Measurements from ENCODE around the gene MXD4. TPM values are rescaled to one million over a fixed set of nuclear protein-coding genes. Genes with fewer than 3 reads are reported as not detected.

Gene MXD4
- polyA plus RNA-seq, 1 experiment, result 58.3 TPM

Small RNA genes within 50 kb of the gene (small RNA-seq; reads per million reads assigned to genes)
- gene COX6B1P5 (ENCODE audit: insufficient read length, low read depth, low replicate concordance), result not detected

Other genes with a start within 250 kb of the MXD4 start
- gene NAT8L, start 202.8 kb downstream of the MXD4 start, polyA plus RNA-seq (2011; rRNA removed), result 0.02 and 0.04 TPM in 2 replicates
- gene HAUS3, start 20.0 kb downstream of the MXD4 start, polyA plus RNA-seq (2011; rRNA removed), result 1.9 and 4.0 TPM in 2 replicates
- 0.91 and 1.5 TPM in 2 replicates for gene POLN, start 20.0 kb downstream of the MXD4 start, polyA plus RNA-seq (2011; rRNA removed)
- 3.5 and 4.4 TPM in 2 replicates for gene ZFYVE28, start 156.5 kb upstream of the MXD4 start, polyA plus RNA-seq (2011; rRNA removed)
- gene CFAP99, start 156.8 kb upstream of the MXD4 start, polyA plus RNA-seq (2011; rRNA removed), result not detected in 2 replicates
- gene RNF4, start 207.0 kb upstream of the MXD4 start, polyA plus RNA-seq (2011; rRNA removed), result 89.6 and 107 TPM in 2 replicates

All from BJ (cell line).